ENCODE results near the gene GLP1R. TPM values are rescaled to one million over a fixed set of nuclear protein-coding genes. Genes with fewer than 3 reads are reported as not detected.

The GLP1R gene
- total and polyA plus RNA-seq, 2 of the 4 experiments (the other 2 are of a cell fraction), result not detected

DNA sequence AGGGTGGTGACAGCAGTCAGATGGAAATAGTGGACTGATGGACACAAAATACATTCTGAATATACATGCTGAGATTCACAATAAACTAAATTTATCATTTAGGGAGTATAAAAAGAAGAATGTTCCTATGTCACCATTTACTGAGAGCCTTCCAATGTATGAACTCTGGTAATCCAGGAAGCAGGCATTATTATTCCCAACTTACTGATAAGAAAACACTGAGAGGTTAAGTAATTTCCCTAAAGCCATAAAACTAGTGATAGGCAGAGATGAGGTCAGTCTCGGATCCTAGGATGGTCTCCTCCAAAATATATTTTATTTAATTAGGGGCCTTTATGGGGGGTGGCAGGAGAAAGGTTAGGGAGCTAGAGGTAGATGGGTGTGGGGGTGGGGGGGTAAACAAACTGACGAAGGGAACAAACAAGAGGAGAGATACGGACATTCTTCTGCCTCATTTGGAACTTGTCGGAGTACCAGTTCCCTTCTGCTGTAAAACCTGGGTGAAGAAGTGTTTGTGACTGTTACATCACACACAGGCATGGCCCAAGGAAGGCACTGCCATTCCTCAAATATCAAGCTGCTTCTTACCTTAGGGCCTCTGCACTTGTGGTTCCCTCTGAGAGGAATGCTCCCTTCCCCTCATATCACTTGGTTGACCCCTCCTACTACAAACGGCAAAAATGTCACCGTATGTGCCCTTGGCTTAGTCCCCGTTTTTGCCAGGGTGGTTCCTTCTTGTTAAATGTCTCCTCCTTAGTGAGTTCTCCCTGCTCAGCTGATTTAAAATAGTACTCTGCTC, 59.7 kb downstream of the GLP1R start:
- H3K23ac ChIP-seq (ENCODE audit: low read depth, low read length), result no peak overlapping the region
- dilution Hi-C loops (cut with HindIII; ENCODE audit: low sequenced_read_pairs, unreplicated experiment), result no loop called here
- H3K4me3 ChIP-seq (ENCODE audit: insufficient read depth, low read depth, low read length), result no peak overlapping the region
- intact Hi-C loops (cut with micrococcal nuclease), result no loop called here
- no peak overlapping the region for H2BK5ac ChIP-seq (ENCODE audit: low read depth, low read length, poor library complexity, severe bottlenecking)
- no peak overlapping the region for H4K91ac ChIP-seq (ENCODE audit: insufficient read depth, low read depth, low read length)
- in situ Hi-C loops (cut with MboI; ENCODE audit: low sequenced_read_pairs), result no loop called here
- no peak overlapping the region for H4K8ac ChIP-seq (ENCODE audit: low read depth in 2 of 2, low read length in 2 of 2)
- H3K9me3 ChIP-seq (ENCODE audit: control insufficient read depth, insufficient read depth, low read length), result no peaks in the 10 kb centered on the region
- H3K9ac ChIP-seq (ENCODE audit: low read depth, low read length), result no peak overlapping the region
- no peak overlapping the region for H2BK20ac ChIP-seq (ENCODE audit: low read depth, low read length)
- H2AK9ac ChIP-seq (replicated peaks; ENCODE audit: low read depth, low read length, poor library complexity), result no peak overlapping the region
- no peak overlapping the region for H3K4ac ChIP-seq (ENCODE audit: low read depth, low read length)
- DNase-seq (no peak), ATAC-seq (ENCODE audit: low read depth) (no peak)
- no peak overlapping the region for H2AK5ac ChIP-seq (ENCODE audit: low read depth, low read length)
- H3K9me1 ChIP-seq (ENCODE audit: insufficient read depth, low read length), result no peaks in the 10 kb centered on the region
- no peak overlapping the region for H3K56ac ChIP-seq (ENCODE audit: extremely low read depth, insufficient read depth, low read length)
- H2BK120ac ChIP-seq (ENCODE audit: low read depth, low read length), result no peak overlapping the region
- H4K20me1 ChIP-seq (ENCODE audit: insufficient read depth, low read length), result no peaks in the 10 kb centered on the region
- BruUV-seq (replicated peaks), result no TSS peak
- no peak overlapping the region for H2AFZ ChIP-seq (replicated peaks; ENCODE audit: low read length, poor library complexity)
- 89% methylated on average over 3 of the region's 7 CpGs; no CpG with 5 or more reads in 1 of the 2 experiments for WGBS, 2 experiments (ENCODE audit: extremely low coverage in 2 of 2, insufficient read length in 1 of 2)
- H3K27me3 ChIP-seq (ENCODE audit: control insufficient read depth, insufficient read depth, low read length), result no peaks in the 10 kb centered on the region
- ChIA-PET CTCF (no interaction called here), POLR2A (ENCODE audit: unreplicated experiment) (no interaction called here)
- no peaks in the 10 kb centered on the region for H3K4me1 ChIP-seq (ENCODE audit: control insufficient read depth, insufficient read depth, low read length)
- H3K79me1 ChIP-seq (ENCODE audit: low read depth in 1 of 2, low read length in 2 of 2), result no peaks in the 10 kb centered on the region
- H3K18ac ChIP-seq (ENCODE audit: low read depth, low read length), result no peak overlapping the region
- no peak overlapping the region for H4K5ac ChIP-seq (ENCODE audit: low read depth, low read length)
- H3K14ac ChIP-seq (replicated peaks; ENCODE audit: low read depth, low read length), result no peak overlapping the region
- TF ChIP-seq, protein P1, sequence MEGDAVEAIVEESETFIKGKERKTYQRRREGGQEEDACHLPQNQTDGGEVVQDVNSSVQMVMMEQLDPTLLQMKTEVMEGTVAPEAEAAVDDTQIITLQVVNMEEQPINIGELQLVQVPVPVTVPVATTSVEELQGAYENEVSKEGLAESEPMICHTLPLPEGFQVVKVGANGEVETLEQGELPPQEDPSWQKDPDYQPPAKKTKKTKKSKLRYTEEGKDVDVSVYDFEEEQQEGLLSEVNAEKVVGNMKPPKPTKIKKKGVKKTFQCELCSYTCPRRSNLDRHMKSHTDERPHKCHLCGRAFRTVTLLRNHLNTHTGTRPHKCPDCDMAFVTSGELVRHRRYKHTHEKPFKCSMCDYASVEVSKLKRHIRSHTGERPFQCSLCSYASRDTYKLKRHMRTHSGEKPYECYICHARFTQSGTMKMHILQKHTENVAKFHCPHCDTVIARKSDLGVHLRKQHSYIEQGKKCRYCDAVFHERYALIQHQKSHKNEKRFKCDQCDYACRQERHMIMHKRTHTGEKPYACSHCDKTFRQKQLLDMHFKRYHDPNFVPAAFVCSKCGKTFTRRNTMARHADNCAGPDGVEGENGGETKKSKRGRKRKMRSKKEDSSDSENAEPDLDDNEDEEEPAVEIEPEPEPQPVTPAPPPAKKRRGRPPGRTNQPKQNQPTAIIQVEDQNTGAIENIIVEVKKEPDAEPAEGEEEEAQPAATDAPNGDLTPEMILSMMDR (conservative IDR thresholded peaks at IDR 0.05; ENCODE audit: low read depth, low read length), result no peak
- no peak for TF ChIP-seq MXI1 (IDR thresholded peaks at IDR 0.05; ENCODE audit: borderline replicate concordance, low read depth, low read length)
- TF ChIP-seq FOS (IDR thresholded peaks at IDR 0.05; ENCODE audit: low read depth, low read length), result no peak
- TF ChIP-seq CEBPB (IDR thresholded peaks at IDR 0.05; ENCODE audit: low read depth, low read length), result no peak
- no peak for TF ChIP-seq ELK1 (IDR thresholded peaks at IDR 0.05; ENCODE audit: borderline replicate concordance, low read depth, low read length)
- no peak for TF ChIP-seq RFX5 (IDR thresholded peaks at IDR 0.05; ENCODE audit: low read depth, low read length)
- no peak for TF ChIP-seq POLR2A (IDR thresholded peaks at IDR 0.05; ENCODE audit: low read depth, low read length)
- no peak for TF ChIP-seq RAD21 (IDR thresholded peaks at IDR 0.05; ENCODE audit: low read length)
- TF ChIP-seq RCOR1 (IDR thresholded peaks at IDR 0.05; ENCODE audit: insufficient replicate concordance, low read length), result no peak
- no peak overlapping the region for H3K27ac ChIP-seq (ENCODE audit: insufficient read depth, low read length)
- no peak overlapping the region for H3K4me2 ChIP-seq (ENCODE audit: low read depth, low read length)
- H2BK15ac ChIP-seq (ENCODE audit: low read depth, low read length), result no peak overlapping the region
- H3K36me3 ChIP-seq (ENCODE audit: control insufficient read depth, insufficient read depth, low read length), result peaks cover 15% of the 10 kb centered on the region
